HG02610 (cell line): Measurements from ENCODE around the gene TUT4.

Experiments
- ATAC-seq: cut with Tn5 transposase; IDR thresholded peaks from one replicate; pipeline ENCODE4 v1.9.1; 2021; ENCODE audit warnings: mild to moderate bottlenecking, moderate library complexity; ENCODE audit not compliant: unreplicated experiment

TUT4 gene

DNA sequence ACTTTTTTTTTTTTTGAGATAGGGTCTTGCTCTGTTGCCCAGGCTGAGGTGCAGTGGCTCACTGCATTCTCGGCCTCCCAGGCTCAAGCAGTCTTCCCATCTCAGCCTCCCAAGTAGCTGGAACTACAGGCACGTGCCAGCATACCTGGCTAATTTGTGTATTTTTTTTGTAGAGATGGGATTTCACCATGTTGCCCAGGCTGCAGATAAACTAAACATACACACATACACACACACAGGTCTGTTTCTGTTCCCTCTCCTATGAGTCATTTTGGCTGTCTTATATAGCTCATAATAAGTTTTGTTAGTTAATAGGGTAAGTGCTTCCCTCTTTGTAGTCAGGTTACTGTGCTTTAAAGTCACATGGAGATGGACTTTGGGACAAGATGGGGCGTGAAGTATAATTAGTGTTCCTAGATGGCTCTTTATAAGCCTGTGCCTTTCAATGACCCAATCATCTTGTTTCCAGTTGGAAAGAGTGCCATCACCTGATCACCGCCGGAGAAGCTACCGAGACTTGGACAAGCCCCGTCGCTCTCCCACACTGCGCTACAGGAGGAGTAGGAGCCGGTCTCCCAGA lies 139.4 kb downstream of the TUT4 start:
- no peak for ATAC-seq

DNA sequence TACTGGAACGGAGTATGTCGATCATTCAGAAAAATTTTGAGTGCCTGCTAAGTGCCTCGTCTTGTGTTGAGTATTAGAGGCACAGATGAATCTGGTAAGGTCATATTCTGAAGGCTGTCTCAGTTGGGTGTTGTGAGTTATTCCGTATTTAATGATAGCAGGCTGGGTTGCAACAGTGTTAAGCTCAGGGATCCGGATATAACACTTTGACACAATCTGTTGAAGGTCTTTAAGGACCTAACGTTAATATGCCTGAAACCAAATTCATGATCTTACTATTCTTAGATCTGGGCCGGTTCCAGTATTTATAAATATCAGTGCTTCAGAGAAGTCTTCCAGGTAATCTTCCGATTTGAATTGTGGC lies 147.9 kb downstream of the TUT4 start:
- ATAC-seq = no peak

DNA sequence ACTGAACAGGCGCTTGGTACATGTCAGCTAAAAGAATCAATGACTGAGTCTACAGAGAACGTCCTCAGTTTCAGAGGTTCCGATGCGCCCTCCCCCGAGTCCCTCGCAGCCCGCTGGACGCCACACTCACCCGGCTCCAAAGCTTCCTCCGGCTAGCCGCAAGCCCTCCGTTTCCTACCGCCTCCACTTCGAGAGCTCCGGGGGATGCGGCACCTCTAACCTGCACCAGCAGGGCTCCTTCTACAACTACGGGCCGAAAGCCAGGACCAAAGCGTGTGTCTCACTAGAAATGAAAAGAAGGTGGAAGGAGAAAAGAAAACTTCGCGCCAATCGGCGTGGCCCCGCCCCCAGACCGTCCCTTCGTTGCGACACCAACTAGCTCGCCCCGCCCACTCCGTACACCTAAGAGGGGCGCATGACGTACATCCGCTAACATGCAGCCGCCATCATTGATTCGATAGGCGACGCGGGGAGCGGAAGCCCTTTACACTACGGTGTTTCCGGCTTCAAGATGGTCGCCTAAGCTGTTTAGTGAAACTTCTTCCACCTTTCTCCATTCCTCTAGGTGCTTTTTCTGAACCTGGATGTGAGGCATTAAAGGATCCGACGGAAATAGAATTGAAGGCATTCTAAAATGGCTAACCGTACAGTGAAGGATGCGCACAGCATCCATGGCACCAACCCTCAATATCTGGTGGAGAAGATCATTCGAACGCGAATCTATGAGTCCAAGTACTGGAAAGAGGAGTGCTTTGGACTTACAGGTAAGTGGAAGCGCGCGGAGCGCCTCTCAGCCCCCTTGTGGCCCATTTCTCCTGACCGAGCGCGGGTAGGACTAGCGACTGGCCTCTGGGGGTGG lies 148.5 kb downstream of the TUT4 start, which contains the start of the genes ORC1 and PRPF38A:
Gene ORC1 (minus strand): TSS at position 308 of the 859 bp plus-strand sequence. CDS start 2,200 bp downstream, outside the sequence.
Gene PRPF38A (plus strand): TSS at position 487 of the 859 bp plus-strand sequence. CDS start 148 bp downstream, at position 635.
- peak; percentile 94 for ATAC-seq

DNA sequence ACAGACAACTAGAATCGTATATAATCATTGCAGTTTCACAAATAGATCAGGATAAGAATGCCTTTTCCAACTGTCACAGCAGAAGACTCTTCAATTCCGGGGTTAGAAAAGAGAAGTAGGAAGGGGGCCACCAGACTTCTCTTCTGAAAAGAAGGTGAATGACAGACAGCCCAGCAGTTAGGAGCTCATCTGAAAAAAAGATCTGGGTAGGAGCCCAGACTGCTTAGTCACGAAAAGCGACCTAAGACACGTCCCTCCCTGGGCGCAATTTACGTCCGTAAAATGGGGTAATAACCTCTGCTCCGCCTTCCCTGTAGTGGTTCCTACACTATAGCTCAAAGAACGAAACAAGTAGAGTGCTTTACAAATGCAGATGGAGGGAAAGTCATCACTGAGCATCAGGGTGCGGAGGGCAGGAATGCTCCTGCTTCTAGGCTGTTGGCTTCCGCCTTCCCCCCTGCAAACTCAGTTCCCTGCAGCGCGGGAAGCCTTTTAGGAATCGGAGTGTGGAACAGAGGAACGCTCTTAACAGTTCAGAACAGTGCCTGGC lies 149.3 kb downstream of the TUT4 start:
- peak; percentile 28 for ATAC-seq

DNA sequence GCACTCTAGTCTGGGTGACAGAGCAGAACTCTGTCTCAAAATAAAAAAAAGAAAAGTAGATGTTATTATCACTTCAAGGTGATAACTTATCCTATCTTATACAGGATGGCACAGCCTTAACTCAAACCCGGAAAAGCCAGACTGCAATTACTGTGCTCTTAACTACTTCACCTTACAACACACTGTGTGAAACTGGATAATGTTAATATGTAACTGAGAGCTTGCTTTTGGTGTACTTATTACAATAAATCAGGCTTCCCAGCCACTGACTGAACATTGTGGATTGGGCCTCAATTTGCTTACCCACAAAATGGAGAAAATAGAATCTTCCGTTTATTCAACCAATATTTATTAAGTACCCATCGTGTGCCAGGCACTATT lies 150.0 kb downstream of the TUT4 start:
- ATAC-seq = no peak

DNA sequence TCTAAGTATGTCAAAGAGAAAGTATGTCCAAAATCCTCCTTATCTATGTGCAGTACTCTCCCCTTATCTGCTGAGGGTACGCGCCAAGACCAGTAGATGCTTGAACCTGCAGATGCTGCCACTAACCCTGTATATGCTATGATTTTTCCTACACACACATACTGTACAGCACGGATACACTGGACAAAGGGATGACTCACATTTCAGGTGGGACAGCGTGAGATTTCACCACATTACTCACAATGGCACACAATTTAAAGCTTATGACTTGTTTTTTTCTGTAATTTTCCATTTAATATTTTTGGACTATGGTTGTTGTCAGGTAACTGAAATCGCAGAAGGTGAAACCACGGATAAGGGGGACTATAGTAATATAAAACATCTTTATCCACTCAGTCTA lies 152.8 kb downstream of the TUT4 start:
- no peak for ATAC-seq

DNA sequence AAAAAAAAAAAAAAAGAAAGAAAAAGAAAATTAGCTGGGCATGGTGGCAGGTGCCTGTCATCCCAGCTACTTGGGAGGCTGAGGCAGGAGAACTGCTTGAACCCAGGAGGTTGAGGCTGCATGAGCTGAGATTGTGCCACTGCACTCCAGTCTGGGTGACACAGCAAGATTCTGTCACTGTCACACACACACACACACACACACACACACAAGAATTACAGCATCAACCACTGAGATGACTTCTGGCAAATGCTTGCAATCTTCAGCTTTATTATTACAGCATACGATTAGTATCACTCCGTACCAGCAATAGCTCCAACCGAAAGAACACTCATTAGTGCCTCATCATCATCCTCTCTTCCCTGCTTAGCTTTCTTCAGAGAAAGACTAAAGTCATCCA lies 153.3 kb downstream of the TUT4 start:
- ATAC-seq = no peak

DNA sequence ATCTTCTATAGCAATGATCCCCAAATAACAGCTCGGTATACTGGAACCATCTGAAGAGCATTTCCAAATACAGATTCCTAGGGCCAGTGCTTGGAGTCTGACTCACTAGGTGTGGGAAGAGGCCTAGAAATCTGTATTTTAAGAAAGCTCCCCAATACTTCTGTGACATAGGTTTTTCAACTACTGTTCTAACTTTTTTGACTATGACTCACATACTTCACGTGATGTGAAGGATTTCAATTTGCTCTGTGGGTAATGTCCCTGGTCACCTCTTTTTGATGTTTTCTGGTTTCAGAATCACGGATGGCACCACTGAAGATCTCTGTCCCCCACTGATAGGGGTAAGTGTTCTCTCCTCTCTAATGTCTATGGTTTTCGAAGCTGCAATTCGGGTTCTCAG lies 159.7 kb downstream of the TUT4 start:
- ATAC-seq = no peak

DNA sequence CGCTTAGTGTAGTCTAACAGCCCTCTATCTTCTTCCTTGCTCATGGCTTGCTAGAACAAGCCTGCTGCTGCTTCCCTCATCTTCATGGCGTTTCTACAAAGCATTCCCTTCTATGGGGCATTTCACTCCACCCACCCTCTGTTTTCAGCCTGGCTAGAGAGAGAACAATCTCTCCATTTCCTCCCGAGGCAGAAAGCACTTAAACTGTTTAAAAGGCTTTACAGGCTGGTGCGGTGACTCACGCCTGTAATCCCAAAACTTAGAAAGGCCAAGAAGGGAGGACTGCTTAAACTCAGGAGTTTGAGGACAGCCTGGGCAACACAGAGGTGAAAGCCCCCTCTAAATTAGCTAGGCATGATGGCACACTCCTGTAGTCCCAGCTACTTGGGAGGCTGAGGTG lies 166.4 kb downstream of the TUT4 start:
- no peak for ATAC-seq

DNA sequence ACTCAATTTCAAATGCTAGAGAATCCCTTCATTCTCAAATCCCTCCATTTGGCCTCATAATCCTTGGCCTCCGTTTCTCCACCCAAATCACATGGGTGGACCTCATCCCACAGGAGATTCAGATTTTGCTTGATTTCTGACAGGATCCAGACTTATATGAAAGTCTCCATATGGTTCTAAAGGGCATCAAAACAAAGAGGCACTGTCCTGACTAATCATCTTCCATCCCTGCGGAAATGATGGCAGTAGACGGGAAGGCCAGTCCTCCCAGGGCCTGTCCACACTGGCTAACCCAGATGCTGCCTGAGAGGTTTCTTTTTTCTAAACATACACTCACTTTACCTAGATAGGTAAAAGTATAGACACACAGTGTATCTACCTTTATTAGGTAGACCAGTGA lies 167.5 kb downstream of the TUT4 start:
- no peak for ATAC-seq
